GM19043 (cell line): ENCODE data around the gene HNF4A.

ENCODE experiments used
- ATAC-seq: cut with Tn5 transposase; IDR thresholded peaks from one replicate; pipeline ENCODE4 v1.9.1; 2021; ENCODE audit warnings: low read depth; ENCODE audit not compliant: unreplicated experiment

HNF4A gene

DNA sequence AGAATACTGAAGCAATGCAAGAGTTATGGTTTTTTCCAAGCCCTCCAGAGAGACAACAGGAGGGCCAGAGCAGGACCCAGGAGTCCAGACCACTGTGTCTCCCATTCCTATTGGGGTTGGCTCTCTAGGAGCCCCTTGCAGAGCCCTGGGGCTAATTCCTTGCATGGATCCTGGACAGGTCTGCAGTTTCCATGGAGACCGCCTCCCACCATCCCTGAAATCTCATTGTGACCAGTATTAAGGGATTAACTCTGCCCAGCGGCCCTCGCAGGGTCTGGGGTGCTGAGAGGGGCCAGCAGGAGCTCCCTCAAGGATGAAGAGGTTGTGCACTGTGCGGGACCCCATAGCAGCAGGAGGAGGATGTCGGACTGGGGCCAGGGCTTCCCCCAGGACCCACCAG lies 34.8 kb downstream of the HNF4A start:
- no peak for ATAC-seq

DNA sequence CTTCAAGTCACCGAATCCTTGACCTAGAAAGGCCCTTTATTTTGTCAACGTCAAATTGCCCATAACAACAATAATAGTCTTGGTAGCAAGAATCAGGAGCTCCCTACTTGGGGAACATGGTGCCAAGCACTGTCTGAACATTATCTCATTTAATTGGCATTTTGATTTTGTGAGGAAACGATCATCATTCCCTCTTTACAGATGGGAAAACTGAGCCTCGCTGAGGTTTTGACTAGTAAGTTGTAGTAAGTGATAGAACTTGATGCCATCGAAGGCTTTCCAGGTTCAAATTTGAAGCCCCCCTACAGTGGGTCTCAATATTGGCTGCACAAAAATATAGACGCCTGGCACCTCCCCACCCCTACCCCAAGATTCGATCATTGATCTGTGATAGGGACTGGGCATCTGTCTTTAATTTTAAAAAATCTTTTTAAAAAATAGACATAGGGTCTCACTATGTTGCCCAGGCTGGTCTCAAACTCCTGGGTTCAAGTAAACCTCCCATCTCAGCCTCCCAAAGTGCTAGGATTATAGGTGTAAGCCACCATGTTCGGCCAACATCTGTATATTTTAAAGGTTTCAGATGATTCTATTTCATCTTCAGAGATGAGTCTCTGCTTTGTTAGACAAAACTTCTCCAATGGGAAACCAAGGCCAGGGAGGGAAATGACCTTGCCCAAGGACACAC lies 36.7 kb downstream of the HNF4A start:
- no peak for ATAC-seq

DNA sequence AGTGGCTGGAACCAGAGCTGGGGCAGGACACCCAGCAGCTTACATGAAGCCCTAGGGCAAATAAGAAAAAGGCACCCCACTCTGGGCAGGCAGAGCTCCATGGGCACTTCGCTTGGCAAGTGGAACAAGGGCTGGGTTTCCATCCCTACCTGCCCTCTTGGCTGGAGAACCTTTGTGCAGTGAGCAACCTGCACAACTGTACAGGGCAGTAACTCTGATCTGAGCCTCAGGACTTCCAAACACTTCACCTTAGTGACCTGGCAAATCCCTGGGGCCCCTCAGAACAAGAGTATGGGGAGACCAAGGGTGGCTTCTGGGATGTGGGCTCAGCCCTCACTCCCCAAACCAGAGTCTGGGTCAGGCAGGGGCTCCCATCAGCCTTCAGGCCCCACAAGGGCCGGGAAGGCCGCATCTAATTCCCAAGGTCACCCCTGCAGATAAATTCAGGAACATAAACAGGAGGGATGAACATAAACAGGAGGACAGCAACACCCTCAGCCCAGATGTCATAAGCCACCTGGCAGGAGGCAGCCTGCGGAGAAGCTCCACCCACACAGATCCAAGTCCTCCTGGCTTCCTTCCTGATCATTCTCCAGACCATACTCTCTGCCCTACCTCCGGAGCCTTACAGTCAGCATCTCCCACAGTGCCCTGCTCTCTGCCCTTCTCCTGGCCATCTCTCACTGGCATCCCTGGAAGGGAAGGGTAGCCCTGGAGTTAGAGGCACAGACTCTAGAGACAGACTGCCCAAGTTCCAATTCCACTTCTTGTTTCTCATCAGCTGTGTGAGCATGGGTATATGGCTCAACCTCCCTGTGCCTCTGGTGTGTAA lies 37.5 kb downstream of the HNF4A start:
- ATAC-seq, result no peak

GRCh38 chr20:44393608-44394451 lies 38.3 kb downstream of the HNF4A start:
- ATAC-seq, result no peak

DNA sequence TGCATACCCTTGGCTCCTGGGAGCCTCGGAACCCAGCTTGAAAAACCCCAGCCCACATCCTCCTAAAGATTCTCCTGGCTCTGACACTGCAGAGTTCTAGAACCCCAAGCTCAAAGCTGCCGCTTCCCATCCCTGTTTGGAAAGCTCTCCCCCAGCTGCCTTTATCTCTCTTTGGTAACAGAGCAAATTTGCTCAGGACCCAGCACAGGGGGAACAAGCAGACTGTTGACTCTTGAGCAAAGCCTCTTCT lies 38.9 kb downstream of the HNF4A start:
- no peak for ATAC-seq

DNA sequence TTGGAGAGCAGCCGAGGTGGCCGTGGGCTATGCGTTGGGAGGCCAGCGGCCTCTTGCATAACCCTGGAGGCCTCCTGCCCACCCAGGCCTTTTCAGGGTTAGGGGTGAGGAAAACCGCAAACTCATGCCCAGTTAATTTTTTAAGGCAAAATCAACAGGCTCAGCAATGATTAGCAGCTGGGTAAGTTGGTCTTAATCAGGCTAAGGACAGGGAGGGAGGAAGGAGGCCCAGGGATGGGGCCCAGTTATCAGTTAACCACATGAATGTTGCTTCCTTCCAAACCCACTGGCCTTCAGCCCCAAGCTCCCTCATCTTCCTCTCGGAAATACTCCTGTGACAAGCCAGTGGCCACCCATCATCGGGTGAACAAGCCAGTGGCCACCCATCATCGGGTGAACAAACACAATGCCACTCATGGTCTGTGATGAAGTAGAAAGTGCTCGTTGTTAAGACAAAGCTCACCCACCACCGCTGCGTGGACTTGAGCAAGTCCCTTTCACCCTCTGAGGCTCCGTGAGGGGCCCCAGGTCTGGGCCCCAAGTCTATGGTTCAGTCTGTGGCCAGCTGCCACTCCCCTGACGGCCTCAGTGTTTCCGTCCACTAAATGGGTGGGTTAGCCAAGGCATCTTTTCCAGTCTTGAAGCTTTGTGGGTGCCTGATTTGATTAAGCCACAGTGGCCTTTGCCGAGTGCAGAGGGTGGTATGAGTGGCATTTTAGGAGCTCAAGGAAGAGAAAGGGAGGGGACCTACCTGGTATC lies 39.4 kb downstream of the HNF4A start:
- no peak for ATAC-seq

GRCh38 chr20:44395461-44396340 lies 40.2 kb downstream of the HNF4A start:
- no peak for ATAC-seq

- ATAC-seq, result no peak
Observed at GRCh38 chr20:44396369-44397130, 41.1 kb downstream of the HNF4A start.

DNA sequence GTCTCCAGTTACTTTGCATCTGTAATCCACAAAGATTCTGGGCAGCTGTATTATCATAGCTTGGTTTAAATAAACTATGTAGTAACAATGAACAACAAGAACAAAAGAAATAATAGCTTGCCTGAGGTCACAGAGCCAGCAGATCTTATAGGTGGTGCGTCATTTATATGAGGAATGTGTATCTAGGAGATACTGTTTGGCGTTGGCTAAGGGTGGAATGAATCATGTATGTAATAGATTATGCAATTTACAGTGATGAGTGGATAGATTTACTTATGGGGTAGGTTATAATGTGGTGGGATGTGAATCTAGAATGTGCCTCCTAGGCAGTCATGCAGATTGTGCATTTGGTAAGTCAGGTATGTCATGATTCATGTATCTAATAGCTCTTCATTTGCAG lies 42.8 kb downstream of the HNF4A start:
- no peak for ATAC-seq

GRCh38 chr20:44399446-44399845 lies 43.9 kb downstream of the HNF4A start:
- no peak for ATAC-seq

GRCh38 chr20:44400671-44400969 lies 45.1 kb downstream of the HNF4A start:
- ATAC-seq, result no peak

- ATAC-seq, result no peak
Observed at GRCh38 chr20:44400970-44401769, 45.7 kb downstream of the HNF4A start.

GRCh38 chr20:44401770-44402390 lies 46.4 kb downstream of the HNF4A start:
- no peak for ATAC-seq

GRCh38 chr20:44402391-44403193 lies 47.1 kb downstream of the HNF4A start:
- ATAC-seq, result no peak

GRCh38 chr20:44403194-44404112 lies 48.0 kb downstream of the HNF4A start:
- no peak for ATAC-seq
